PFSK-1 (cell line): ENCODE results near the gene IFITM10.

ENCODE experiments used
- POLR2AphosphoS5 ChIP-seq: IDR thresholded peaks from 2 replicates; pipeline ENCODE4 v1.6.1; 2012; ENCODE audit warnings: low read depth, mild to moderate bottlenecking, control low read depth, low read length, moderate library complexity
- TAF1 ChIP-seq: IDR thresholded peaks from 2 replicates; pipeline ENCODE4 v1.6.1; 2012; ENCODE audit warnings: low read length, control low read depth, borderline replicate concordance; ENCODE audit not compliant: insufficient read depth

- TF ChIP-seq TAF1 (no peak), POLR2AphosphoS5 (no peak)
Measured at GRCh38 chr11:1771700-1772099, 21.3 kb upstream of the IFITM10 start.
